ENCODE measurements around the gene ATXN3.
A peak's percentile ranks its signal among the peaks of the same experiment; 100 is the strongest.

Gene ATXN3

GRCh38 chr14:92121670-92122350 lies 15.4 kb upstream of the ATXN3 start, which contains the start of the genes CPSF2 and NDUFB1:
Gene CPSF2 (plus strand): TSS chr14:92121969. CDS start chr14:92130985, 9,016 bp downstream.
Gene NDUFB1 (minus strand): TSS chr14:92121706. CDS start chr14:92117637, 4,069 bp downstream.
- Histone ChIP-seq H3K4me2 (peak within 1 kb of the TSS; percentile 89), H3K4me3 (peak within 1 kb of the TSS; percentile 94), H3K36me3 (peaks cover 37% of the 10 kb centered on the region), H3K9me3 (no peaks in the 10 kb centered on the region), H3K27me3 (no peaks in the 10 kb centered on the region), H4K20me1 (no peaks in the 10 kb centered on the region), H3K4me1 (peaks cover 54% of the 10 kb centered on the region), H3K9ac (peak within 1 kb of the TSS; percentile 99), H3K27ac (peak within 1 kb of the TSS; percentile 99)
- no peak for TF ChIP-seq Cebpa-rat (IDR thresholded peaks at IDR 0.05)

- Histone ChIP-seq H3K36me3 (peaks cover 35% of the 10 kb centered on the region; the same call in 1 of the 2 replicates), H3K4me1 (peaks cover 56% of the 10 kb centered on the region), H3K27me3 (no peaks in the 10 kb centered on the region), H3K4me2 (peak overlapping the region; percentile 89), H4K20me1 (no peaks in the 10 kb centered on the region), H3K9me3 (no peaks in the 10 kb centered on the region), H3K9ac (peak overlapping the region; percentile 99), H3K4me3 (peak overlapping the region; percentile 94), H3K27ac (peak overlapping the region; percentile 99)
- TF ChIP-seq Cebpa-rat (IDR thresholded peaks at IDR 0.05) = no peak
These were observed 14.9 kb upstream of the ATXN3 start for GRCh38 chr14:92121207-92121669.

GRCh38 chr14:92109490-92109889 lies 3.1 kb upstream of the ATXN3 start:
- Histone ChIP-seq H3K9ac (no peak overlapping the region), H3K4me1 (peaks cover 23% of the 10 kb centered on the region), H3K4me2 (no peak overlapping the region), H3K36me3 (0 out of 2 replicates have a peak, but pooled peaks cover under 1% of the 10 kb centered on the region), H3K27ac (no peak overlapping the region), H4K20me1 (peaks cover 15% of the 10 kb centered on the region), H3K4me3 (no peak overlapping the region), H3K27me3 (no peaks in the 10 kb centered on the region), H3K9me3 (no peaks in the 10 kb centered on the region)
- TF ChIP-seq Cebpa-rat (IDR thresholded peaks at IDR 0.05) = no peak

GRCh38 chr14:92108345-92109254 lies 2.2 kb upstream of the ATXN3 start:
- H3K27ac ChIP-seq = no peak overlapping the region
- H3K36me3 ChIP-seq = 0 out of 2 replicates have a peak, but pooled peaks cover 2% of the 10 kb centered on the region
- peaks cover 32% of the 10 kb centered on the region for H3K4me1 ChIP-seq
- H3K4me3 ChIP-seq = no peak overlapping the region
- TF ChIP-seq Cebpa-rat (IDR thresholded peaks at IDR 0.05) = no peak
- H3K4me2 ChIP-seq = peak overlapping the region; percentile 14; the same call in 1 of the 2 replicates
- peaks cover 24% of the 10 kb centered on the region for H4K20me1 ChIP-seq
- H3K27me3 ChIP-seq = no peaks in the 10 kb centered on the region
- no peak overlapping the region for H3K9ac ChIP-seq
- no peaks in the 10 kb centered on the region for H3K9me3 ChIP-seq

GRCh38 chr14:92105893-92106142 lies 564 bp downstream of the ATXN3 start:
- H4K20me1 ChIP-seq = peaks cover 52% of the 10 kb centered on the region
- H3K27me3 ChIP-seq = no peaks in the 10 kb centered on the region
- H3K9ac ChIP-seq = peak overlapping the region; percentile 90
- H3K4me2 ChIP-seq = peak overlapping the region; percentile 82
- TF ChIP-seq Cebpa-rat (IDR thresholded peaks at IDR 0.05) = no peak
- H3K4me3 ChIP-seq = peak overlapping the region; percentile 83
- H3K4me1 ChIP-seq = peaks cover 37% of the 10 kb centered on the region
- H3K9me3 ChIP-seq = no peaks in the 10 kb centered on the region
- H3K27ac ChIP-seq = peak overlapping the region; percentile 91
- H3K36me3 ChIP-seq = 0 out of 2 replicates have a peak, but pooled peaks cover 6% of the 10 kb centered on the region

GRCh38 chr14:92105073-92105892 lies 1.1 kb downstream of the ATXN3 start:
- H3K27ac ChIP-seq = peak overlapping the region; percentile 91
- peaks cover 57% of the 10 kb centered on the region for H4K20me1 ChIP-seq
- peak overlapping the region; percentile 90 for H3K9ac ChIP-seq
- H3K27me3 ChIP-seq = no peaks in the 10 kb centered on the region
- 0 out of 2 replicates have a peak, but pooled peaks cover 6% of the 10 kb centered on the region for H3K36me3 ChIP-seq
- peak overlapping the region; percentile 82 for H3K4me2 ChIP-seq
- H3K4me1 ChIP-seq = peaks cover 37% of the 10 kb centered on the region
- peak overlapping the region; percentile 83 for H3K4me3 ChIP-seq
- TF ChIP-seq Cebpa-rat (IDR thresholded peaks at IDR 0.05) = no peak
- H3K9me3 ChIP-seq = no peaks in the 10 kb centered on the region

GRCh38 chr14:92103363-92103989 lies 2.9 kb downstream of the ATXN3 start:
- peak overlapping the region; percentile 36 for H3K4me2 ChIP-seq
- H3K9ac ChIP-seq = no peak overlapping the region
- peaks cover 32% of the 10 kb centered on the region for H3K4me1 ChIP-seq
- 0 out of 2 replicates have a peak, but pooled peaks cover 6% of the 10 kb centered on the region for H3K36me3 ChIP-seq
- H3K27me3 ChIP-seq = no peaks in the 10 kb centered on the region
- no peak overlapping the region for H3K4me3 ChIP-seq
- H3K9me3 ChIP-seq = no peaks in the 10 kb centered on the region
- H3K27ac ChIP-seq = no peak overlapping the region
- no peak for TF ChIP-seq Cebpa-rat (IDR thresholded peaks at IDR 0.05)
- peaks cover 75% of the 10 kb centered on the region for H4K20me1 ChIP-seq

- peaks cover 28% of the 10 kb centered on the region for H3K36me3 ChIP-seq
These were observed 6.6 kb downstream of the ATXN3 start for GRCh38 chr14:92099802-92100201.

GRCh38 chr14:92093320-92093719 lies 13.1 kb downstream of the ATXN3 start:
- peaks cover 35% of the 10 kb centered on the region for H4K20me1 ChIP-seq
- H3K4me2 ChIP-seq = no peak overlapping the region
- H3K9me3 ChIP-seq = no peaks in the 10 kb centered on the region
- H3K4me1 ChIP-seq = no peaks in the 10 kb centered on the region
- no peak overlapping the region for H3K9ac ChIP-seq
- H3K36me3 ChIP-seq = peaks cover 72% of the 10 kb centered on the region
- no peak overlapping the region for H3K27ac ChIP-seq
- no peak overlapping the region for H3K4me3 ChIP-seq
- no peak for TF ChIP-seq Cebpa-rat (IDR thresholded peaks at IDR 0.05)
- H3K27me3 ChIP-seq = no peaks in the 10 kb centered on the region

More at GRCh38 chr14:92099802-92100201, 6.6 kb downstream of the ATXN3 start:
- H3K4me1 ChIP-seq = peaks cover 17% of the 10 kb centered on the region
- no peak overlapping the region for H3K4me2 ChIP-seq
- no peaks in the 10 kb centered on the region for H3K9me3 ChIP-seq
- no peak overlapping the region for H3K4me3 ChIP-seq
- no peak overlapping the region for H3K9ac ChIP-seq
- TF ChIP-seq Cebpa-rat (IDR thresholded peaks at IDR 0.05) = no peak
- peaks cover 96% of the 10 kb centered on the region for H4K20me1 ChIP-seq
- H3K27ac ChIP-seq = no peak overlapping the region
- no peaks in the 10 kb centered on the region for H3K27me3 ChIP-seq
